Measurements from ENCODE around the gene FSTL1.
"Not testable (repeated sequence)": the region's sequence is repeated elsewhere in the genome, so short reads cannot be mapped to it uniquely, and the experiment has no call there.

FSTL1 gene

GRCh38 chr3:120410541-120410940 is 40.3 kb downstream of the FSTL1 start:
- no peak for FAIRE-seq

GRCh38 chr3:120410116-120410515 is 40.7 kb downstream of the FSTL1 start:
- FAIRE-seq: no peak

GRCh38 chr3:120407508-120408287 is 43.1 kb downstream of the FSTL1 start:
- FAIRE-seq: no peak

GRCh38 chr3:120404876-120405275 is 45.9 kb downstream of the FSTL1 start:
- FAIRE-seq: no peak

DNA sequence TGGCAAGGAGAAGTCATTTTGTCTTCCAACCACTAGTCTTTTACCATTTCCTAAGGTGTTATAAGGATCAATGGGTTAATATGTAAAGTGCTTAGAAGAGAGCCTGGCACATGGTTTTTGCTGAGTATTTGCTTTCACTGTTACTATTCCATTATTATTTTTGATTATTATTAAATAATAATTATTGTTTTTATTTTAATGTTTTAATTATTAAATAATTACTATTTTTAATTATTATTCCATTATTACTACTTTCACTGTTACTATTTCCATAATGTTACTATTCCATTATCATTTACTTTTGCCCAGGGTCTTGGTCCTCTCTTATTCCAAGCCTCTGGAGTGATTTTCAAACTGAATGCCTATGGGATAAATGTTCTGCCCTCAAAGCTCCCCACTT is 48.5 kb downstream of the FSTL1 start:
- no peak for FAIRE-seq

GRCh38 chr3:120399372-120399771 is 51.4 kb downstream of the FSTL1 start:
- no peak for FAIRE-seq

DNA sequence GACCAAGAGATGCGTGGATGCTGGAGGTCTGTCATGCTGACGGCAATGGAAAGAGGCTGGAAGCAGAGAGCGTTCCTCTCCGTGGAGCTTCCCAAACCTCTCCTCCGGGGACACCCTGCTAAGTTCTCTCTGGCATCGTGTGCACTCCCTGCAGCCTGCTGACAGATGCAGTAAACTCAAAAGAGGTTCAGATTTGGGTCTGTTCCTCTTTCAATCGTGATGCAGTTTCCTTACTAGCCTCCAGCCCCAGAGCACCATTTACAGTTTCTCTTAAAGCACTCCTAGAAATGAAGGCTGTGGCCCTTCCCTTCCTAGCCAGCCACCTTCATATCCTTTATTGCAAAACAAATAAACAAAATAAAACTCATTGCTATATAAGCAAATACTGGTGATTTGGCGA is 54.3 kb downstream of the FSTL1 start:
- FAIRE-seq: no peak

DNA sequence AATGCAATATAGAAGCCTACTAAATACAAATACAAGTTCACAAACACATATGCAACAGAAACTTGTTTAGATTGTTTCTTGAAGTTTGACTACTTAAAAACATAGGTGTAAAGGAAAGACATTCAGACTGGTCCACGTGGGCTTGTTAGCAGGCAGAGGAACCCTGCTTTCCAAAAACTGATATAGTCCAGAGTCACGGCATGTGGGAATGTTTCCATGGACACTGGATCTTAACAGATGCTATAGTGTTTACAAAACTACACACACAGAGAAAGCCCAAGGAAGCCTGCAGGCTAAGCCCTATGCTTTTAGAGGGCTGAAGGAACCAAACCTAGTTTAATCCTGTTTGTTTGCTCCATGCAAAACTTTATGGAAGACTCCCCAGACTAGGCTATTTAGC is 56.4 kb downstream of the FSTL1 start:
- no peak for FAIRE-seq

DNA sequence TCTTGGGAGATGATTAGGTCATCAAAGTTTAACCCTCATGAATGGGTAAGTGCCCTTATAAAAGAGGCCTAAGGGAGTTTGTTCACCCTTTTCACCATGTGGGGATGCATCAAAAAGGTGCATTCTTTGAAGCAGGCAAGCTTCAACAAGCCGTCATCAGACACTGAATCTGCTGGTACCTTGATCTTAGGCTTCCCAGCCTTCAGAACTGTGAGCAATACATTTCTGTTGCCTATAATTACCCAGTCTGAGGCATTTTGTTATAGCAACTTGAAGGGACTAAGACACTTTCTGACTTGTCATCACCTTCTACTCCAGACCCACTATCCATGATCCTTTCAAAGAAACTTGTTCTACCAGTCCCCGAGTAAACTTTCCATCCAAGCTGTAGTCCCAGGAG is 57.0 kb downstream of the FSTL1 start:
- FAIRE-seq: no peak

DNA sequence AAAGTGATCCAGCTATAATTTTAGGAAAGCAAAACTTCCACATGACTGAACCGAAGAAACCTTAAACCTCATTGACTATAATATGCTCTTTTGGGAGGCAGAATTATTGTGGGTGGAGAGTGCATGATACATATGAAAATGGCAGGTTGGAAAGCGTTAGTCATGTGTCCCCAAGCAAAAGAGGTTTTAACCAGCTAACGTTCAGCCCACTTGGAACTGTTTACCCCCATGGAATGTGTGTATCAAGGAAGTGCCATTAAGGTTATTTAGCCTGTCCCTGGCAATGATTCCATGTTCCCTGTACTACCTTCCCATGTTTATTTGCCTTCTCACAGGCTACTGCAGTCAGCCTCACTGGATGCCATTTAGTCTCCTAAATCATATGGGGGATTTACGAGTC is 57.5 kb downstream of the FSTL1 start:
- no peak for FAIRE-seq

GRCh38 chr3:120382941-120383447 is 67.8 kb downstream of the FSTL1 start:
- FAIRE-seq: no peak

GRCh38 chr3:120381503-120381902 is 69.3 kb downstream of the FSTL1 start:
- no peak for FAIRE-seq

- FAIRE-seq: not testable (repeated sequence)
Observed at GRCh38 chr3:120377948-120378347, 72.8 kb downstream of the FSTL1 start.

- FAIRE-seq: no peak
Observed at GRCh38 chr3:120370463-120370862, 80.3 kb downstream of the FSTL1 start.

- no peak for FAIRE-seq
Observed at GRCh38 chr3:120369037-120369467, 81.7 kb downstream of the FSTL1 start.

DNA sequence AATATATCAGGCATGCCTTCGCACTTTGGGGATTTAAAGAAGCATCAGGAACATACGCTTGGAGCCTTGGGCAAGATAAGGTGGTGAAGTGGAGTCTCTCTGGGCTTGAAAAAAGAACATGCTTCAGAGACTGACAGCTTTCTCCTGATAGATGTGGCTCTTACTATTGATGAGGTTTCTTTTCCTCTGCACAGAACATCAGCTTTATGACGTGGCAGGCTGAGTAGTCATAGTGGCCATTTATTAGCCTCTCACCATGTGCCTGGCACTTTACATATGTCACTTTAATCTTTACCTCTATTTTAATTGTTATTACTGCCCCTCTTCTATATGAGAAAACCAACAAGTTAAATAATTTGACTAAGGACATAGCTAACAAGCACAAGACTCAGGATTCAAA is 82.6 kb downstream of the FSTL1 start:
- FAIRE-seq: no peak

GRCh38 chr3:120364821-120365220 is 86.0 kb downstream of the FSTL1 start:
- no peak for FAIRE-seq

- no peak for FAIRE-seq
Observed at GRCh38 chr3:120364101-120364500, 86.7 kb downstream of the FSTL1 start.

DNA sequence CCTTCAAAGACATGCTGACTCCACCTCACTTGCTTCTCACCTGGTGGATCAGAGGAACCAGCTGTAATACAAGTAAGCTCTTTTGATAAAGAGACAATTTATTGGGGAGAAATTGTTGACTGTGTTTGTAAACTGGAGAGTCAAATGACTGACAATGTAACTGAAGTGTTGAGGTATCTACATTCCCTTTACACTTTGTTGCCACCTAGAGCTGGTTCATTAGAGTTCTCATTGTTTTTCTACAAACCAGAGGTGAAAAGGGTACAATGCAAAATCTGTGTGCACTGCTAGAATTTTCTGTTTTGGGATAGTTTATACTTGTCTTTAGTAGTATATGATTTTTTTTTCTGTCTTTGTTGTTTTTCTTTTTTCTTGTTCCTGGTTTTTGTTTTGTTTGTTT is 93.0 kb downstream of the FSTL1 start:
- FAIRE-seq: no peak

DNA sequence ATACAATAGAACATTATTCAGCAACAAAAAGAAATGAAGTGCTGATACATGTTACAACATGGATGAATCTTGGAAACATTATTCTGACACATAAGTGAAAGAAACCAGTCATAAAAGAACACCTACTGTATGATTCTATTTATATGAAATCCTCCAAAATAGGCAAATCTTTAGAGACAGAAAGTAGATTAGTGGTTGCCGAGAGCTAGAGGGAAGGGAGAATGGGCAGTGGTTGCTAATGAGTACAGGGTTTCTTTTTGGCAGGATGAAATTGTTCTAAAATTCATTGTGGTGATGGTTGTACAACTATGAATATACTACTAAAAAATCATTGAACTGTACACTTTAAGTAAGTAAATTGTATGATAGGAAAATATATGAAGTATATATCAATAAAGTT is 95.3 kb downstream of the FSTL1 start:
- no peak for FAIRE-seq

DNA sequence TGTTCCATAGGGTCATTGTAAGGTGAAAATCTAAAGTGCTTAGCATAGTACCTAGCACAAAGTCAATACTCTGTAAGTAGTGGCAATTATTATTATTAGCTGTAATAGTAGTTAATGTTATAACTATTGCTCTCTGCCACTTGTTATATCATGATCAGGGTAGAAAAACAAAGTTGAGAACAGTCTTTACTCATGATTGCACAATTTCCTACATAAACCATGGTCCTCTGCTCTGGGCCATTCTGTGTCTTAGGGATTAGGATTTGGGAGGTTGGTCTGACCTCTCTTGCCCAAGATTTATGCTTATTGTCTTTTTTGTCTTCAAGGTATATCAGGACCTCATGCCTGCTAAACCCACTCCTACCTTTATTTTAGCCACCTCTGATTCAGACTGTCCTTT is 97.3 kb downstream of the FSTL1 start:
- FAIRE-seq: no peak

DNA sequence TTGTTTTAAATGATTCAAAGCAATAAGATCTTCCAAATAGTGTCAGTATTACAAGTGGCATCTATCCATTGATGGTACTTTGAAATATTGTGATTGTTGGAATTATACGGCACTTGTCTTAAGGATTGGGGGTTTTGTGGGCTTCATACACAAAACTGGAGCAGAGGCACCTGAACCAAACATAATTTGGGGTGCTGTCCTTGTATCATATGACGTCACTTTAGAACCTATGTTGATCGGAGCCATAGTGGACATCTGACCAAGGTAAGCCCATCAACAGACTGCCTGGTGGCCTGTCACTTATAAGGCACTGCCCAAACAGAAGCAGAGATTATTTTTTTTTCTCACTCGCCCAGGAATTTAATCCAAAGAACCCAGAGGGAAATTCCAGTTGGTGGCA is 98.8 kb downstream of the FSTL1 start:
- no peak for FAIRE-seq

- FAIRE-seq: no peak
Observed at GRCh38 chr3:120350401-120350941, 100.3 kb downstream of the FSTL1 start.

GRCh38 chr3:120349855-120350125 is 101.0 kb downstream of the FSTL1 start:
- FAIRE-seq: no peak

Measured in islet of Langerhans (tissue), 1 donor.